ENCODE data around the gene ADGRA1.
"Not testable (repeated sequence)": the region's sequence is repeated elsewhere in the genome, so short reads cannot be mapped to it uniquely, and the experiment has no call there.

ADGRA1 gene

GRCh38 chr10:133110133-133110532 is 22.4 kb downstream of the ADGRA1 start:
- Histone ChIP-seq H3K9ac (ENCODE audit: low read depth in 1 of 2, low read length in 2 of 2) (no peak overlapping the region), H3K27me3 (ENCODE audit: control insufficient read depth in 2 of 2, insufficient read depth in 2 of 2, low read length in 2 of 2) (no peaks in the 10 kb centered on the region), H3K4me1 (ENCODE audit: control insufficient read depth in 2 of 2, insufficient read depth in 2 of 2, low read length in 2 of 2) (no peaks in the 10 kb centered on the region), H3K36me3 (ENCODE audit: control insufficient read depth in 2 of 2, insufficient read depth in 2 of 2, low read length in 2 of 2) (no peaks in the 10 kb centered on the region), H3K4me3 (ENCODE audit: low read length in 2 of 2) (no peak overlapping the region), H3K9me3 (ENCODE audit: control insufficient read depth in 2 of 2, low read length in 2 of 2) (peaks cover 0 to 6% of the 10 kb centered on the region in 2 donors), H3K27ac (ENCODE audit: low read depth in 2 of 2, low read length in 2 of 2) (no peak overlapping the region)

- H3K9ac ChIP-seq (ENCODE audit: low read depth in 1 of 2, low read length in 2 of 2) = no peak overlapping the region
- H3K4me1 ChIP-seq (ENCODE audit: control insufficient read depth in 2 of 2, insufficient read depth in 2 of 2, low read length in 2 of 2) = no peaks in the 10 kb centered on the region
- H3K36me3 ChIP-seq (ENCODE audit: control insufficient read depth in 2 of 2, insufficient read depth in 2 of 2, low read length in 2 of 2) = no peaks in the 10 kb centered on the region
- no peaks in the 10 kb centered on the region for H3K27me3 ChIP-seq (ENCODE audit: control insufficient read depth in 2 of 2, insufficient read depth in 2 of 2, low read length in 2 of 2)
- H3K9me3 ChIP-seq (ENCODE audit: control insufficient read depth in 2 of 2, low read length in 2 of 2) = peaks cover 0 to 6% of the 10 kb centered on the region in 2 donors
- H3K27ac ChIP-seq (ENCODE audit: low read depth in 2 of 2, low read length in 2 of 2) = no peak overlapping the region
- no peak overlapping the region for H3K4me3 ChIP-seq (ENCODE audit: low read length in 2 of 2)
Measured at GRCh38 chr10:133110609-133111275, 23.0 kb downstream of the ADGRA1 start.

- H3K27me3 ChIP-seq (ENCODE audit: control insufficient read depth in 2 of 2, insufficient read depth in 2 of 2, low read length in 2 of 2); H3K36me3 ChIP-seq (ENCODE audit: control insufficient read depth in 2 of 2, insufficient read depth in 2 of 2, low read length in 2 of 2); H3K9me3 ChIP-seq (ENCODE audit: control insufficient read depth in 2 of 2, low read length in 2 of 2): not testable (repeated sequence)
Measured at GRCh38 chr10:133111640-133112039, 23.9 kb downstream of the ADGRA1 start.

GRCh38 chr10:133113146-133113830 is 25.6 kb downstream of the ADGRA1 start:
- H3K36me3 ChIP-seq (ENCODE audit: control insufficient read depth in 2 of 2, insufficient read depth in 2 of 2, low read length in 2 of 2) = no peaks in the 10 kb centered on the region
- H3K4me1 ChIP-seq (ENCODE audit: control insufficient read depth in 2 of 2, insufficient read depth in 2 of 2, low read length in 2 of 2) = no peaks in the 10 kb centered on the region
- no peak overlapping the region for H3K4me3 ChIP-seq (ENCODE audit: low read length in 2 of 2)

More at GRCh38 chr10:133111640-133112039, 23.9 kb downstream of the ADGRA1 start:
- H3K9ac ChIP-seq (ENCODE audit: low read depth in 1 of 2, low read length in 2 of 2); H3K4me3 ChIP-seq (ENCODE audit: low read length in 2 of 2); H3K27ac ChIP-seq (ENCODE audit: low read depth in 2 of 2, low read length in 2 of 2); H3K4me1 ChIP-seq (ENCODE audit: control insufficient read depth in 2 of 2, insufficient read depth in 2 of 2, low read length in 2 of 2): not testable (repeated sequence)

GRCh38 chr10:133113847-133114246 is 26.1 kb downstream of the ADGRA1 start:
- no peaks in the 10 kb centered on the region for H3K27me3 ChIP-seq (ENCODE audit: control insufficient read depth in 2 of 2, insufficient read depth in 2 of 2, low read length in 2 of 2)
- H3K36me3 ChIP-seq (ENCODE audit: control insufficient read depth in 2 of 2, insufficient read depth in 2 of 2, low read length in 2 of 2) = no peaks in the 10 kb centered on the region
- no peak overlapping the region for H3K9ac ChIP-seq (ENCODE audit: low read depth in 1 of 2, low read length in 2 of 2)

More at GRCh38 chr10:133113146-133113830, 25.6 kb downstream of the ADGRA1 start:
- Histone ChIP-seq H3K9me3 (ENCODE audit: control insufficient read depth in 2 of 2, low read length in 2 of 2) (no peaks in the 10 kb centered on the region), H3K9ac (ENCODE audit: low read depth in 1 of 2, low read length in 2 of 2) (no peak overlapping the region), H3K27ac (ENCODE audit: low read depth in 2 of 2, low read length in 2 of 2) (no peak overlapping the region), H3K27me3 (ENCODE audit: control insufficient read depth in 2 of 2, insufficient read depth in 2 of 2, low read length in 2 of 2) (no peaks in the 10 kb centered on the region)

GRCh38 chr10:133114251-133114650 is 26.5 kb downstream of the ADGRA1 start:
- Histone ChIP-seq H3K4me1 (ENCODE audit: control insufficient read depth in 2 of 2, insufficient read depth in 2 of 2, low read length in 2 of 2) (no peaks in the 10 kb centered on the region), H3K27me3 (ENCODE audit: control insufficient read depth in 2 of 2, insufficient read depth in 2 of 2, low read length in 2 of 2) (no peaks in the 10 kb centered on the region), H3K9ac (ENCODE audit: low read depth in 1 of 2, low read length in 2 of 2) (no peak overlapping the region), H3K36me3 (ENCODE audit: control insufficient read depth in 2 of 2, insufficient read depth in 2 of 2, low read length in 2 of 2) (no peaks in the 10 kb centered on the region), H3K4me3 (ENCODE audit: low read length in 2 of 2) (no peak overlapping the region), H3K27ac (ENCODE audit: low read depth in 2 of 2, low read length in 2 of 2) (no peak overlapping the region), H3K9me3 (ENCODE audit: control insufficient read depth in 2 of 2, low read length in 2 of 2) (peaks cover 0 to 3% of the 10 kb centered on the region in 2 donors)

More at GRCh38 chr10:133113847-133114246, 26.1 kb downstream of the ADGRA1 start:
- Histone ChIP-seq H3K27ac (ENCODE audit: low read depth in 2 of 2, low read length in 2 of 2) (no peak overlapping the region), H3K4me1 (ENCODE audit: control insufficient read depth in 2 of 2, insufficient read depth in 2 of 2, low read length in 2 of 2) (no peaks in the 10 kb centered on the region), H3K4me3 (ENCODE audit: low read length in 2 of 2) (no peak overlapping the region), H3K9me3 (ENCODE audit: control insufficient read depth in 2 of 2, low read length in 2 of 2) (peaks cover 0 to 2% of the 10 kb centered on the region in 2 donors)

GRCh38 chr10:133114726-133115452 is 27.2 kb downstream of the ADGRA1 start:
- no peaks in the 10 kb centered on the region for H3K4me1 ChIP-seq (ENCODE audit: control insufficient read depth in 2 of 2, insufficient read depth in 2 of 2, low read length in 2 of 2)
- peaks cover 0 to 3% of the 10 kb centered on the region in 2 donors for H3K9me3 ChIP-seq (ENCODE audit: control insufficient read depth in 2 of 2, low read length in 2 of 2)
- H3K27me3 ChIP-seq (ENCODE audit: control insufficient read depth in 2 of 2, insufficient read depth in 2 of 2, low read length in 2 of 2) = no peaks in the 10 kb centered on the region
- H3K4me3 ChIP-seq (ENCODE audit: low read length in 2 of 2) = no peak overlapping the region
- no peak overlapping the region for H3K9ac ChIP-seq (ENCODE audit: low read depth in 1 of 2, low read length in 2 of 2)
- no peaks in the 10 kb centered on the region for H3K36me3 ChIP-seq (ENCODE audit: control insufficient read depth in 2 of 2, insufficient read depth in 2 of 2, low read length in 2 of 2)
- no peak overlapping the region for H3K27ac ChIP-seq (ENCODE audit: low read depth in 2 of 2, low read length in 2 of 2)

- no peak overlapping the region for H3K4me3 ChIP-seq (ENCODE audit: low read length in 2 of 2)
- peaks cover 0 to 3% of the 10 kb centered on the region in 2 donors for H3K9me3 ChIP-seq (ENCODE audit: control insufficient read depth in 2 of 2, low read length in 2 of 2)
- no peaks in the 10 kb centered on the region for H3K27me3 ChIP-seq (ENCODE audit: control insufficient read depth in 2 of 2, insufficient read depth in 2 of 2, low read length in 2 of 2)
- H3K4me1 ChIP-seq (ENCODE audit: control insufficient read depth in 2 of 2, insufficient read depth in 2 of 2, low read length in 2 of 2) = no peaks in the 10 kb centered on the region
- H3K36me3 ChIP-seq (ENCODE audit: control insufficient read depth in 2 of 2, insufficient read depth in 2 of 2, low read length in 2 of 2) = no peaks in the 10 kb centered on the region
- no peak overlapping the region for H3K27ac ChIP-seq (ENCODE audit: low read depth in 2 of 2, low read length in 2 of 2)
- H3K9ac ChIP-seq (ENCODE audit: low read depth in 1 of 2, low read length in 2 of 2) = no peak overlapping the region
Measured at GRCh38 chr10:133115453-133115842, 27.7 kb downstream of the ADGRA1 start.

- Histone ChIP-seq H3K27me3 (ENCODE audit: control insufficient read depth in 2 of 2, insufficient read depth in 2 of 2, low read length in 2 of 2) (no peaks in the 10 kb centered on the region), H3K9ac (ENCODE audit: low read depth in 1 of 2, low read length in 2 of 2) (no peak overlapping the region), H3K27ac (ENCODE audit: low read depth in 2 of 2, low read length in 2 of 2) (no peak overlapping the region), H3K4me3 (ENCODE audit: low read length in 2 of 2) (no peak overlapping the region), H3K4me1 (ENCODE audit: control insufficient read depth in 2 of 2, insufficient read depth in 2 of 2, low read length in 2 of 2) (no peaks in the 10 kb centered on the region), H3K36me3 (ENCODE audit: control insufficient read depth in 2 of 2, insufficient read depth in 2 of 2, low read length in 2 of 2) (no peaks in the 10 kb centered on the region), H3K9me3 (ENCODE audit: control insufficient read depth in 2 of 2, low read length in 2 of 2) (peaks cover 0 to 3% of the 10 kb centered on the region in 2 donors)
Measured at GRCh38 chr10:133115976-133116375, 28.3 kb downstream of the ADGRA1 start.

GRCh38 chr10:133116455-133116854 is 28.7 kb downstream of the ADGRA1 start:
- peaks cover 0 to 3% of the 10 kb centered on the region in 2 donors for H3K9me3 ChIP-seq (ENCODE audit: control insufficient read depth in 2 of 2, low read length in 2 of 2)
- H3K4me3 ChIP-seq (ENCODE audit: low read length in 2 of 2) = no peak overlapping the region
- no peak overlapping the region for H3K9ac ChIP-seq (ENCODE audit: low read depth in 1 of 2, low read length in 2 of 2)
- H3K27me3 ChIP-seq (ENCODE audit: control insufficient read depth in 2 of 2, insufficient read depth in 2 of 2, low read length in 2 of 2) = no peaks in the 10 kb centered on the region
- no peaks in the 10 kb centered on the region for H3K4me1 ChIP-seq (ENCODE audit: control insufficient read depth in 2 of 2, insufficient read depth in 2 of 2, low read length in 2 of 2)
- no peaks in the 10 kb centered on the region for H3K36me3 ChIP-seq (ENCODE audit: control insufficient read depth in 2 of 2, insufficient read depth in 2 of 2, low read length in 2 of 2)
- no peak overlapping the region for H3K27ac ChIP-seq (ENCODE audit: low read depth in 2 of 2, low read length in 2 of 2)
